ENCODE results near the gene OTULIN.

GRCh38 chr5:14685757-14686156 is 21.2 kb downstream of the OTULIN start:
- no peak for TF ChIP-seq POLR2AphosphoS5 (IDR thresholded peaks at IDR 0.05)
- peak; percentile 53 to 66 for TF ChIP-seq CTCF (IDR thresholded peaks at IDR 0.05)
- TF ChIP-seq POLR2A (IDR thresholded peaks at IDR 0.05): no peak
- no peak for TF ChIP-seq EP300 (IDR thresholded peaks at IDR 0.05)
